MCF 10A (cell line): ENCODE results near the gene TBC1D14. TPM values are rescaled to one million over a fixed set of nuclear protein-coding genes. Genes with fewer than 3 reads are reported as not detected.
A peak's percentile ranks its signal among the peaks of the same experiment; 100 is the strongest.

Source experiments
- BruUV-seq: library from RNA; stranded (reverse); fragments of 400-500 nt; replicated peaks from 2 replicates; lab custom pipeline; 2021; lab: Mats Ljungman, UMichigan
- CTCF ChIA-PET: fragments of 300-600 bp; sonication (Branson Sonifier 250); formaldehyde crosslinking; extraction: SDS; loops from one replicate; lab custom pipeline; 2021; ENCODE audit warnings: antibody characterized with exemption, inconsistent platforms; lab: Yijun Ruan, JAX
- POLR2A ChIA-PET: fragments of 300-600, 350-650 bp; sonication (Branson Sonifier 250); formaldehyde crosslinking; extraction: SDS; loops from one replicate; lab custom pipeline; 2020; ENCODE audit warnings: antibody characterized with exemption, inconsistent platforms; lab: Yijun Ruan, JAX
- DNase-seq: peaks from one replicate; pipeline ENCODE4 v3.0.0-alpha.2; 2018; ENCODE audit not compliant: unreplicated experiment
- H3K27ac Mint-ChIP-seq: one replicate; pipeline ENCODE4 v1.8.0; 2022; ENCODE audit warnings: mild to moderate bottlenecking, low read depth, mixed read lengths; ENCODE audit not compliant: unreplicated experiment
- H3K27me3 Mint-ChIP-seq: one replicate; pipeline ENCODE4 v1.8.0; 2022; ENCODE audit warnings: mixed read lengths; ENCODE audit not compliant: insufficient read depth, unreplicated experiment
- H3K36me3 Mint-ChIP-seq: one replicate; pipeline ENCODE4 v1.8.0; 2022; ENCODE audit warnings: mild to moderate bottlenecking, moderate library complexity, mixed read lengths; ENCODE audit not compliant: insufficient read depth, unreplicated experiment
- H3K4me1 Mint-ChIP-seq: one replicate; pipeline ENCODE4 v1.8.0; 2022; ENCODE audit warnings: mixed read lengths; ENCODE audit not compliant: insufficient read depth, unreplicated experiment
- H3K4me3 Mint-ChIP-seq: one replicate; pipeline ENCODE4 v1.8.0; 2022; ENCODE audit warnings: mild to moderate bottlenecking, moderate library complexity, mixed read lengths; ENCODE audit not compliant: unreplicated experiment
- H3K9me3 Mint-ChIP-seq: one replicate; pipeline ENCODE4 v1.8.0; 2022; ENCODE audit warnings: mixed read lengths; ENCODE audit not compliant: unreplicated experiment
- intact Hi-C: fragments of 100-400 bp; cut with micrococcal nuclease; formaldehyde crosslinking; loops from 2 replicates; pipeline ENCODE4 v1.14.1; 2022
- total RNA-seq: library from RNA; stranded (reverse); gene quantifications from 2 replicates; pipeline ENCODE4 v1.2.3, GENCODE V29; 2022
- TF ChIP-seq, protein P1 (sequence below): fragments of 200-600 bp; IDR thresholded peaks from one replicate; pipeline ENCODE4 v1.8.0; 2022; ENCODE audit warnings: antibody characterized with exemption, mild to moderate bottlenecking; ENCODE audit not compliant: unreplicated experiment

The TBC1D14 gene
- total RNA-seq, 1 experiment from 2014 or later, result 55.1 TPM

DNA sequence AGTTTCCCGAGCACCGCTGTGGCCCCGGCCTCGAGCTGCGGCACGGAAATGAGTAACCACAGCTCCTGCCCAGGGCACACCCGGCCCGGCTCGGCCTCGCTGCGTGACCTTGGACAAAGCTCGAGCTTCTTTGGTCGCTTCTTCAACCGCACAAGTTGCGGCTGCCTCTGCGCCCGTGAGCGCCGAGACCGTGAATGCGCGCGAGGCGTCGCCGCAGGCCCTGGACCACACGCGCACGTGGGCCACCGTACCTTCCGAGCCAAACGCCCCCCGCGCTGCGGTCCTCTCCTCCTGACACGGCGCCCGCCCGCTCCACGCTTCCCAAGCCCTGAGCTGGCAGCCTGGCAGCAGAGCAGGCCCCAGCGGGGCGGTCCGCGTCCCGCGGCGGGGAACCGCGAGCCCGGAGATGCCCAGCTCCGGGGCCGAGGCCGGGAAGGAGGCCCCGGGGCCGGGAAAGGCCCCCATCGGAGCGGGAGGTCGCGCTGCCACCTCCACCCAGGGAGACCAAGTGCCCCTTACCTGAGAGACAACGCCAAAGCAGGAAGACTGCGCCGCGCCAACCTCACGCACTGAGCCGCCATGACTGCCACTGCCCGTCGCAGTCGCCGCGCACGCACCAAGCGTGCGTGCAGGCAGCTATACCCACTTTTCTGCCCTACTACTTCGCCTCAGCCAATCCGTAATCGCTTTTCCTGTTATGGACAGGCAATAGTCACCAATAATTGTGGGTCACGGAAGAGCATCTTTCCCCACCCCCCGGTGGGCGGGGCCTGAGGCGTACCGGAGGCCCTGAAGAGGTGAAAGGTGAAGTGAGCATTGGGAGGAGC, 158.0 kb downstream of the TBC1D14 start, which contains the start of gene GRPEL1:
GRPEL1 (minus strand) TSS at position 613 of the 827 bp plus-strand sequence; CDS start at position 581, 32 bp downstream.
- ChIA-PET POLR2A (interaction anchor here (0.5 to 8.0 kb wide), 42 partner anchors 8 to 869 kb away, joined by 3 to 165 read pairs (median 6); partner anchors contain the start of genes BLOC1S4, TADA2B and TBC1D14), CTCF (interaction anchor here (0.5 to 13.0 kb wide), 13 partner anchors 9 to 774 kb away, joined by 3 to 98 read pairs (median 4); partner anchors contain the start of gene TADA2B)
- Mint-ChIP-seq H3K4me3 (peak within 1 kb of the TSS; percentile 90), H3K4me1 (peaks cover 23% of the 10 kb centered on the region), H3K27me3 (peaks cover 14% of the 10 kb centered on the region), H3K9me3 (no peaks in the 10 kb centered on the region), H3K27ac (peak within 1 kb of the TSS; percentile 59), H3K36me3 (peaks cover 29% of the 10 kb centered on the region)
- BruUV-seq, result no TSS peak
- intact Hi-C loops, result loop anchor here (1.0 kb wide), 2 partner anchors 80 to 158 kb away; partner anchors contain the start of gene TBC1D14
- peak; percentile 100 for DNase-seq
- TF ChIP-seq, protein P1, sequence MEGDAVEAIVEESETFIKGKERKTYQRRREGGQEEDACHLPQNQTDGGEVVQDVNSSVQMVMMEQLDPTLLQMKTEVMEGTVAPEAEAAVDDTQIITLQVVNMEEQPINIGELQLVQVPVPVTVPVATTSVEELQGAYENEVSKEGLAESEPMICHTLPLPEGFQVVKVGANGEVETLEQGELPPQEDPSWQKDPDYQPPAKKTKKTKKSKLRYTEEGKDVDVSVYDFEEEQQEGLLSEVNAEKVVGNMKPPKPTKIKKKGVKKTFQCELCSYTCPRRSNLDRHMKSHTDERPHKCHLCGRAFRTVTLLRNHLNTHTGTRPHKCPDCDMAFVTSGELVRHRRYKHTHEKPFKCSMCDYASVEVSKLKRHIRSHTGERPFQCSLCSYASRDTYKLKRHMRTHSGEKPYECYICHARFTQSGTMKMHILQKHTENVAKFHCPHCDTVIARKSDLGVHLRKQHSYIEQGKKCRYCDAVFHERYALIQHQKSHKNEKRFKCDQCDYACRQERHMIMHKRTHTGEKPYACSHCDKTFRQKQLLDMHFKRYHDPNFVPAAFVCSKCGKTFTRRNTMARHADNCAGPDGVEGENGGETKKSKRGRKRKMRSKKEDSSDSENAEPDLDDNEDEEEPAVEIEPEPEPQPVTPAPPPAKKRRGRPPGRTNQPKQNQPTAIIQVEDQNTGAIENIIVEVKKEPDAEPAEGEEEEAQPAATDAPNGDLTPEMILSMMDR, result no peak

DNA sequence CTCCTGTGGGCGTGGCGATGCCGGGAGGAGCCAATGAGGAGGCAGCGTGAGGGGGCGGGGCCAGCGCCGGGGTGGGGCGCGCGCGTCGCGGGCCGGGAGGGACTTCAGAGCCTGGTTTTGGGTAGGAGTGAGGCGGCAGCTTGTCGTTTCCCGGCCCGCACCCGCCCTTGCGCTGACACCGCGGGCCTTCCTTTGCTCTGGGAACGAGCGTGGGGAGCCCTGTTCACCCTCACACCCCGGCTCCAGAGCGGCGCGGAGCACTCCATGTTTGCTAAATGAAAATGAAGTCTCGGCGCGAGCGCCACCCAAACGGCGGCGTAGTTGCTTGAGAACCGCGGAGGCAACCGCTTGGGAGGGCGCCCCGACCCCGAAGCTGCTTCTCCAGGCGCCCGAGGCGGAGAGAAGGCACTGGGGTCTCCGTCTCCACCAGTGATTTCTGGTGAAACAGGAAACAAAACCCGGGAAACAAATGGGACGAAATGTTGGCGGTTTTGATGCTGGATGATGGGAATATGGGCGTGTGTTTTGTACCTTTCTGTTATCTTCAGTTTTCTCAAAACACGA, 158.7 kb downstream of the TBC1D14 start:
- peak overlapping the region; percentile 90 for H3K4me3 Mint-ChIP-seq
- BruUV-seq, result TSS peak; percentile 74
- ChIA-PET POLR2A (interaction anchor here (0.6 to 8.0 kb wide), 38 partner anchors 9 to 497 kb away, joined by 3 to 165 read pairs (median 6); partner anchors contain the start of genes BLOC1S4, TADA2B and TBC1D14), CTCF (interaction anchor here (1.1 to 13.0 kb wide), 7 partner anchors 9 to 349 kb away, joined by 3 to 98 read pairs (median 48); partner anchors contain the start of gene TADA2B)
- peaks cover 23% of the 10 kb centered on the region for H3K4me1 Mint-ChIP-seq
- H3K27me3 Mint-ChIP-seq, result peaks cover 14% of the 10 kb centered on the region
- no peaks in the 10 kb centered on the region for H3K9me3 Mint-ChIP-seq
- intact Hi-C loops, result loop anchor here (1.0 kb wide), 2 partner anchors 81 to 159 kb away; partner anchors contain the start of gene TBC1D14
- H3K27ac Mint-ChIP-seq, result peak overlapping the region; percentile 59
- TF ChIP-seq, protein P1, result no peak
- H3K36me3 Mint-ChIP-seq, result peaks cover 23% of the 10 kb centered on the region
- no peak for DNase-seq

DNA sequence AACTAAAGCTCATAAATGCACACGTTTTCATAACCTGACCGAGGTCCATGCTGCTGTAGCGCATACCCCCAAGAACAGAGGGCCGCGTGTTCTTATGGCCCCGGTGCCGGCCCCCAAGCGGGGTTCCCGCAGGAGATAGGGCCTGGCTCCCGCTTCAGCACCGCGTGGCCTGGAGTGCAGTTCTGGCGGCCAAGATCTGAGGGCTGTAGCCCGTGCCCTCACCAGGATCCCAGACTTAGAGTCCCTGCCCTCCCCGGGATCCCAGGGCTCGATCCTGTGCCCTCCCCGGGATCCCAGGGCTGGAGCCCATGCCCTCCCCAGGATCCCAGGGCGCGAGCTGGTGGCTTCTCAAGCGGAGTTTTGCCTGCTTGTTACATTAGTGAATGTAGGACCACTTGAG, 159.3 kb downstream of the TBC1D14 start:
- H3K9me3 Mint-ChIP-seq, result no peaks in the 10 kb centered on the region
- no TSS peak for BruUV-seq

More for the DNA sequence above, 159.3 kb downstream of the TBC1D14 start:
- no peak for DNase-seq
- ChIA-PET CTCF (interaction anchor here (0.6 to 13.0 kb wide), 15 partner anchors 9 to 394 kb away, joined by 3 to 98 read pairs (median 4); partner anchors contain the start of gene TADA2B), POLR2A (interaction anchor here (0.6 to 8.0 kb wide), 19 partner anchors 9 to 498 kb away, joined by 3 to 165 read pairs (median 11); partner anchors contain the start of genes BLOC1S4, TADA2B and TBC1D14)
- intact Hi-C loops, result loop anchor here (1.0 kb wide), 2 partner anchors 82 to 160 kb away; partner anchors contain the start of gene TBC1D14
- Mint-ChIP-seq H3K27me3 (peaks cover 14% of the 10 kb centered on the region), H3K27ac (no peak overlapping the region), H3K4me3 (peak overlapping the region; percentile 90), H3K36me3 (peaks cover 17% of the 10 kb centered on the region), H3K4me1 (peaks cover 21% of the 10 kb centered on the region)
- TF ChIP-seq, protein P1, result no peak
